ENCODE measurements around the gene INPP5J.
"Not testable (repeated sequence)": the region's sequence is repeated elsewhere in the genome, so short reads cannot be mapped to it uniquely, and the experiment has no call there.

INPP5J gene

GRCh38 chr22:31144223-31144622 lies 21.5 kb downstream of the INPP5J start:
- no peak for DNase-seq (ENCODE audit: low read depth in 3 of 3)

- no peak for DNase-seq (ENCODE audit: low read depth in 3 of 3)
These were observed 25.7 kb downstream of the INPP5J start for GRCh38 chr22:31148488-31148887.

GRCh38 chr22:31148953-31149627 lies 26.3 kb downstream of the INPP5J start:
- DNase-seq (ENCODE audit: low read depth in 3 of 3) = peak in 1 of 3 experiments; percentile 36

GRCh38 chr22:31150615-31151014 lies 27.8 kb downstream of the INPP5J start:
- no peak for DNase-seq (ENCODE audit: low read depth in 3 of 3)

DNA sequence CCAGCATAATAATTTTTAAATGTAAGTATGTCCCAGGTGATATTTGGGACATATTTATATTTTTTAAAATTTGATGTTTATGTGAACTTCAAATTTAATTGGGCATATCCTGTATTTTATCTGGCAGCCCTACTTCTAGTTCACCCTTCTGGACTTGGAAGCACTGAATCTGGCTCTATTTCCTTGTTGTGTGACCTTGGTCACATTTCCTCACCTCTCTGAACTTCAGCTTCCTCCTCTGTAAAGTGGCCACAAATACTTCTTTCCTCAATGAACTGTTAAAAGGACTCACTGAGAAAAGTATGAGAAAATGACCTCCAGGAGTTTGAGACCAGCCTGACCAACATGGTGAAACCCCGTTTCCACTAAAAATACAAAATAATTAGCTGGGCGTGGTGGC lies 29.1 kb downstream of the INPP5J start:
- DNase-seq (ENCODE audit: low read depth in 3 of 3) = no peak

DNA sequence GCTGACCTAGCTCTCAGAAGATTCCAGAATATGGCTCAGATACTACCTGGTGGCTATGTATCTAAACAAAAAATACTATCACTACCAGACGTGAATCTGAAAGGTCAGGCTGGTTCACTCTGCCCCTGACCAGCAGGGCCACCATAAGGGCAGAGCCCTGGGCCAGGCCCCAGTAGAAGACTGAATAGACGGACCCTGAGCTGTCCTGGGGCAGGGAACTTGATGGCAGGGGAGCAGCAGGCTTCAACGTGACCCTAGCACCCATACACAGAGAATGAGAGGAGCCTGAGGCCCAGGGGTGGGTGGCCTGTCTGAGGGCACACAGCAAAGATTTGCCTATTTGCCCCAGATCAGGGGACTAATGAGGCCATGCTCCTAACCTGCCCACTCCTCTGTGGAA lies 30.6 kb downstream of the INPP5J start:
- no peak for DNase-seq (ENCODE audit: low read depth in 3 of 3)

- DNase-seq (ENCODE audit: low read depth in 3 of 3) = no peak
These were observed 32.2 kb downstream of the INPP5J start for GRCh38 chr22:31154975-31155374.

- DNase-seq (ENCODE audit: low read depth in 3 of 3) = no peak
These were observed 32.7 kb downstream of the INPP5J start for GRCh38 chr22:31155422-31155821.

- peak in 1 of 3 experiments; percentile 1 for DNase-seq (ENCODE audit: low read depth in 3 of 3)
These were observed 37.7 kb downstream of the INPP5J start for GRCh38 chr22:31160328-31160978.

- no peak for DNase-seq (ENCODE audit: low read depth in 3 of 3)
These were observed 38.6 kb downstream of the INPP5J start for GRCh38 chr22:31161386-31161785.

- no peak for DNase-seq (ENCODE audit: low read depth in 3 of 3)
These were observed 39.4 kb downstream of the INPP5J start for GRCh38 chr22:31162015-31162765.

DNA sequence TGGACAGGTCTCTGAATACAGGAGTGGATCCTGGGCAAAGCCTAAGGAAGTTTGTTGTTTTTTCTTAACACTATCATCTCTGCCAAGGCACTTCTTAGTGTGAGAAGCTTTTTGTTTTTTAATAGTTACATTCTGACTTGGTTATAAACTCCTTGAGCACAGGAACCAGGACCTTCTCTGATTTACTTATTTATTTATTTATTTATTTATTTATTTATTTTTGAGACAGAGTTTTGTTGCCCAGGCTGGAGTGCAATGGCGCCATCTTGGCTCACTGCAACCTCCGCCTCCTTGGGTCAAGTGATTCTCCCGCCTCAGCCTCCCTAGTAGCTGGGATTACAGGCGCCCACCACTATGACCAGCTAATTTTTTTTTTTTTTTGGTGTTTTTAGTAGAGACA lies 48.2 kb downstream of the INPP5J start:
- no peak for DNase-seq (ENCODE audit: low read depth in 3 of 3)

GRCh38 chr22:31171734-31172133 lies 49.0 kb downstream of the INPP5J start:
- DNase-seq (ENCODE audit: low read depth in 3 of 3) = not testable (repeated sequence)

GRCh38 chr22:31173386-31174145 lies 50.8 kb downstream of the INPP5J start:
- DNase-seq (ENCODE audit: low read depth in 3 of 3) = no peak

- DNase-seq (ENCODE audit: low read depth in 3 of 3) = no peak
These were observed 54.2 kb downstream of the INPP5J start for GRCh38 chr22:31176923-31177322.

DNA sequence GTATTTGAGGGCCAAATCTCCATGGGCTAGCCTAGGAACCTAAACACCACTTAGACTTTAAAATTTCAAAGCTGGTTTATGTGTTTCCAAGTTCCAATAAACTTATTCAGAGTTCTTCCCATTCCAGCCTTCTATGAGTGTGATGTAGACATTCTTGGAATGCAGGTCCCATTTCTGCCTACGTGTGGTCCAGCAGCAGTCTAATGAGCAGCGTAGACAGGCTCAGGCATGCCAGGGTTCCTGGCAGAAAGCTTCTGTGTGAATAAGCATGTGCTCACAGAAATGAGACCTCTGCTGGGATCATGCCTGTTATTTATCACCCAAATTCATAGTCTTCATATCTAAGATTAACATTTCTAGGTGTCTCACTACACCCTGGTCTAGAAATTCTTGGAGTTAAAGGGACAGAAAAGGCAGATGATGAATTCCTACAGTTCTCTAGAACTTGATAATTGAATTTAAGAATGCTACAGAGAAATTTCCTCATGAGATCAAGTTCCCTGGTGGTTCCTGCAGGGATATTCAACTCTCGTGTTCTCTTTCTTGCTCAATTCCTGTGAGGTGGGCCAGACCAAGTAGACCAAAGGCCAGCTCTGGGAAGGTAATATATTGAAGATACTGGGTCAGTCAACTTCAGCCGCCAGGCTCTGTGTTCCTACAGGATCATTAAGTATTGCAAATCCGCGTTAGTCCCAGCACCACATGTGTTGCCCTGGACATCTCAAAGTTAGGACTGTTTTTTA lies 54.8 kb downstream of the INPP5J start:
- no peak for DNase-seq (ENCODE audit: low read depth in 3 of 3)

DNA sequence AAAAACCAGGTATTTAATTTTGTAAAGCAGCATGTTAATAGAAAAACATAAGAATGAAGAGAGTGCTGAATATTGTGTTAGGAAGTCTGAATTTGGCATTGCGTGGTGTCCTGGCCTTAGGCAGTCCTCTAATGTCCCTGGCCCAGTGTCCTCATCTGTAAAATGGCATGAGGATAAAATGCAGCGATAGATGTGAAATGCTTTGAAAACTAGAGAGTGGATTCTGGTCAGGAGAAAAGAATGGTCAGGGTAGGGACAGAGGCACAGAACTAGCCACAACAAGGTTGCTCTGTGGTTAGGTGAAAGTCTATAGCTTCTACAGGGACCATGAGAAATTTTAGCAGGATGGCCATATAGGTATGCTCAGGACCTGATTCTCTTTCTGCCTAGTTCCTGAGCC lies 56.1 kb downstream of the INPP5J start:
- DNase-seq (ENCODE audit: low read depth in 3 of 3) = no peak

DNA sequence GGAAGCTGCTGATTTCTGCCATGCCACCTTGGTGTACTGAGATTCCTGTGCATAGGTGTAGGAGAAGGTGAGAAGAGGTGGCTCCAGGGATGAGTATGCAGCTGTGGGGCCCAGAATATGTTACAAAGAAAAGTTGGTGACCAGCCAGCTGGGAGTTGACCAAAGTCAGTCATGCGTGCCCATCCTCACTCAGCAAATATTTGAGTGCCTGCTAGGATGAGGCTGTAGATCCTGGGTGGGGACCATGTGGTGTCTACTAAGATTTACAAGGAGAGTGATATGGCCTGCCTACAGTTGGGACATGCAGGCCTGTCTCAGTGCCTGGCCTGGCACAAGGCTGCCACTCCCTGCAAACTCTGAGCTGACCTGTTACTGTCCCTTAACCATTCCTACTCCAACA lies 56.6 kb downstream of the INPP5J start:
- DNase-seq (ENCODE audit: low read depth in 3 of 3) = no peak

- no peak for DNase-seq (ENCODE audit: low read depth in 3 of 3)
These were observed 61.2 kb downstream of the INPP5J start for GRCh38 chr22:31184015-31184414.

Data from stimulated activated CD4-positive, alpha-beta T cell treated with anti-CD3 and anti-CD28 coated beads, TNF-alpha, amount 100 ng/mL, for 24 hours (primary cell).